Astrocyte (in vitro differentiated cells and primary cell): ENCODE data around the gene ZNF226. TPM values are rescaled to one million over a fixed set of nuclear protein-coding genes. Genes with fewer than 3 reads are reported as not detected.
A peak's percentile ranks its signal among the peaks of the same experiment; 100 is the strongest.

Experiments used
- DNase-seq: peaks from one replicate; pipeline ENCODE4 v3.0.0-alpha.2; 2010; ENCODE audit warnings: low read depth
- FAIRE-seq: peaks from 2 replicates; lab custom pipeline; 2011; peaks lifted over from hg19 to GRCh38; lab: Jason Lieb, UNC
- H2AFZ ChIP-seq: 2 replicates; pipeline ENCODE4 v1.6.0; 2012; ENCODE audit warnings: low read depth, low read length, inconsistent platforms
- H3K27ac ChIP-seq: 2 replicates; pipeline ENCODE4 v1.5.1; 2011; ENCODE audit warnings: low read depth, low read length, inconsistent platforms
- H3K27me3 ChIP-seq: 2 replicates; pipeline ENCODE4 v1.6.0; 2011; ENCODE audit warnings: low read length, inconsistent platforms; ENCODE audit not compliant: insufficient read depth
- H3K36me3 ChIP-seq: 2 replicates; pipeline ENCODE4 v1.5.1; 2011; ENCODE audit warnings: low read length, inconsistent platforms; ENCODE audit not compliant: insufficient read depth
- H3K4me1 ChIP-seq: 2 replicates; pipeline ENCODE4 v1.5.1; 2011; ENCODE audit warnings: low read length, inconsistent platforms; ENCODE audit not compliant: insufficient read depth
- H3K4me2 ChIP-seq: 2 replicates; pipeline ENCODE4 v1.6.0; 2012; ENCODE audit warnings: low read length, inconsistent platforms
- H3K4me3 ChIP-seq: 2 replicates; pipeline ENCODE4 v1.5.1; 2011; ENCODE audit warnings: low read depth, mild to moderate bottlenecking, low read length, inconsistent platforms; ENCODE audit not compliant: insufficient read depth
- H3K79me2 ChIP-seq: 2 replicates; pipeline ENCODE4 v1.6.0; 2012; ENCODE audit warnings: mild to moderate bottlenecking, low read length, inconsistent platforms; ENCODE audit not compliant: insufficient read depth
- H3K9ac ChIP-seq: 2 replicates; pipeline ENCODE4 v1.6.0; 2012; ENCODE audit warnings: mild to moderate bottlenecking, low read length, inconsistent platforms
- H3K9me3 ChIP-seq: 2 replicates; pipeline ENCODE4 v1.5.1; 2012; ENCODE audit warnings: low read depth, mild to moderate bottlenecking, low read length, inconsistent platforms; ENCODE audit not compliant: insufficient read depth
- H4K20me1 ChIP-seq: 2 replicates; pipeline ENCODE4 v1.6.0; 2012; ENCODE audit warnings: low read length, inconsistent platforms; ENCODE audit not compliant: insufficient read depth
- H3K27ac Mint-ChIP-seq: one replicate; pipeline ENCODE4 v1.8.0; 2021; ENCODE audit warnings: mild to moderate bottlenecking, mixed read lengths; ENCODE audit not compliant: unreplicated experiment
- H3K27me3 Mint-ChIP-seq: one replicate; pipeline ENCODE4 v1.8.0; 2021; ENCODE audit warnings: low read depth, mixed read lengths; ENCODE audit not compliant: unreplicated experiment
- H3K36me3 Mint-ChIP-seq: one replicate; pipeline ENCODE4 v1.8.0; 2021; ENCODE audit warnings: low read depth, mixed read lengths; ENCODE audit not compliant: unreplicated experiment
- H3K4me1 Mint-ChIP-seq: one replicate; pipeline ENCODE4 v1.8.0; 2021; ENCODE audit warnings: low read depth, mixed read lengths; ENCODE audit not compliant: unreplicated experiment
- H3K4me3 Mint-ChIP-seq: one replicate; pipeline ENCODE4 v1.8.0; 2021; ENCODE audit warnings: mild to moderate bottlenecking, moderate library complexity, mixed read lengths; ENCODE audit not compliant: unreplicated experiment
- H3K9me3 Mint-ChIP-seq: one replicate; pipeline ENCODE4 v1.8.0; 2021; ENCODE audit warnings: mild to moderate bottlenecking, mixed read lengths; ENCODE audit not compliant: unreplicated experiment
- EZH2 ChIP-seq: IDR thresholded peaks from 2 replicates; pipeline ENCODE4 v1.6.1; 2012; ENCODE audit warnings: mild to moderate bottlenecking, low read length, inconsistent platforms; ENCODE audit not compliant: insufficient read depth
- total RNA-seq: library from RNA; stranded (reverse); gene quantifications from 2 replicates; pipeline ENCODE4 v1.2.1, GENCODE V29; 2021
- TF ChIP-seq, protein P1 (sequence below): IDR thresholded peaks from 2 replicates; pipeline ENCODE4 v1.5.1; 2011; ENCODE audit warnings: low read depth, mild to moderate bottlenecking, inconsistent platforms, low read length, moderate library complexity; ENCODE audit not compliant: insufficient read depth

ZNF226 gene
- total RNA-seq, 1 donor from 2014 or later, result 24.4 TPM

DNA sequence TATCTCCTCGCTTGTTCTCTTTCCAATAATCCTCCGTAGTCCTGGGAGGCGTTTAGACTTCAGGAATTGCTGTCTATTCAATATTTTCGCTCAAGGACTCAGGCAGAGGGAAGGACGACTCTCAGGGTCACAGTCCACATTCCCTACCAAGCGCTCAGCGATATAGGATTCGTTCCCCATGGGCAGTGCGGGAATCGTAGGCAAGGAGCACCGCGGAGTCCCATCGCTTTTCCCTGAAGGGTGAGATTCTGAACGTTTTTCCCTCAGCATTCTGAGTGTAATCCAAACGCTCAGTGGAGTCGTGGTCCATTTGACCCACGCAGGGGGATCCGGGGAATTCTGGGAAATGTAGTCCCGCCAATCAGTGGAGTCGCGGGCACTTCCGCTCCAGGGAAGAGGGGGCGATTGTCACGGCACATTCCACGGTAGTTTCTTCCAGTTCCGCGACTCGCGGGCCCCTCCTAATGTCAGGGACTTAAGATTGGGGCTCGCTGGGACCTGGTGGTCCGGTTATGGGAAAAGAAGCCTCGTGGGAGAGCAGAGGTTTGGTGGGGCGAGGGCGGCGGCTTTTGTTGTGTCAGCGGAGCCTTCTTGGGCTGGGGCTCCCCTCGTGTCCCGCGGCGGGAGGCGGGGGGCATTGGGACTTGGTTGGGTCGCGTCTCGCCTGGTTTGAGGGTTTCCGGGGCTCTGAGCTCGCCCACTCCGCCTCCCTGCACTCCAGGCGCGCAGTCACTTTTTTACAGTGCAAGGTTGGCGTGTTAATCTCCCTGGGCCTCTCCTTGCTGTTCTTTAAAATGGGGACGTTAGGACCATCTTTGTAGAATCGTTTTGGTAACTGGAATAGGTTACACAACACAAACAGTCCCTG, 23.5 kb upstream of the ZNF226 start, which contains the start of gene ZNF234:
TSS of gene ZNF234 (plus strand) at position 364 of the 868 bp plus-strand sequence. CDS start 3,079 bp downstream, outside the sequence.
- Mint-ChIP-seq H3K36me3 (peaks cover 11% of the 10 kb centered on the region), H3K4me3 (peak within 1 kb of the TSS; percentile 95), H3K27me3 (no peaks in the 10 kb centered on the region), H3K9me3 (no peaks in the 10 kb centered on the region), H3K4me1 (peaks cover 4% of the 10 kb centered on the region), H3K27ac (peak within 1 kb of the TSS; percentile 78)
- no peaks in the 10 kb centered on the region for H3K27me3 ChIP-seq
- H3K9me3 ChIP-seq, result no peaks in the 10 kb centered on the region
- H3K4me1 ChIP-seq, result peaks cover 13% of the 10 kb centered on the region
- DNase-seq (peak; percentile 71), FAIRE-seq (peak; percentile 64)
- peak within 1 kb of the TSS; percentile 99 for H2AFZ ChIP-seq
- peak within 1 kb of the TSS; percentile 94 for H3K4me3 ChIP-seq
- peak within 1 kb of the TSS; percentile 63 for H3K27ac ChIP-seq
- peaks cover 17% of the 10 kb centered on the region for H3K79me2 ChIP-seq
- peak within 1 kb of the TSS; percentile 98 for H3K4me2 ChIP-seq
- peaks cover 5% of the 10 kb centered on the region for H3K36me3 ChIP-seq
- TF ChIP-seq, protein P1, sequence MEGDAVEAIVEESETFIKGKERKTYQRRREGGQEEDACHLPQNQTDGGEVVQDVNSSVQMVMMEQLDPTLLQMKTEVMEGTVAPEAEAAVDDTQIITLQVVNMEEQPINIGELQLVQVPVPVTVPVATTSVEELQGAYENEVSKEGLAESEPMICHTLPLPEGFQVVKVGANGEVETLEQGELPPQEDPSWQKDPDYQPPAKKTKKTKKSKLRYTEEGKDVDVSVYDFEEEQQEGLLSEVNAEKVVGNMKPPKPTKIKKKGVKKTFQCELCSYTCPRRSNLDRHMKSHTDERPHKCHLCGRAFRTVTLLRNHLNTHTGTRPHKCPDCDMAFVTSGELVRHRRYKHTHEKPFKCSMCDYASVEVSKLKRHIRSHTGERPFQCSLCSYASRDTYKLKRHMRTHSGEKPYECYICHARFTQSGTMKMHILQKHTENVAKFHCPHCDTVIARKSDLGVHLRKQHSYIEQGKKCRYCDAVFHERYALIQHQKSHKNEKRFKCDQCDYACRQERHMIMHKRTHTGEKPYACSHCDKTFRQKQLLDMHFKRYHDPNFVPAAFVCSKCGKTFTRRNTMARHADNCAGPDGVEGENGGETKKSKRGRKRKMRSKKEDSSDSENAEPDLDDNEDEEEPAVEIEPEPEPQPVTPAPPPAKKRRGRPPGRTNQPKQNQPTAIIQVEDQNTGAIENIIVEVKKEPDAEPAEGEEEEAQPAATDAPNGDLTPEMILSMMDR, result no peak
- H3K9ac ChIP-seq, result peak within 1 kb of the TSS; percentile 85
- no peaks in the 10 kb centered on the region for H4K20me1 ChIP-seq

DNA sequence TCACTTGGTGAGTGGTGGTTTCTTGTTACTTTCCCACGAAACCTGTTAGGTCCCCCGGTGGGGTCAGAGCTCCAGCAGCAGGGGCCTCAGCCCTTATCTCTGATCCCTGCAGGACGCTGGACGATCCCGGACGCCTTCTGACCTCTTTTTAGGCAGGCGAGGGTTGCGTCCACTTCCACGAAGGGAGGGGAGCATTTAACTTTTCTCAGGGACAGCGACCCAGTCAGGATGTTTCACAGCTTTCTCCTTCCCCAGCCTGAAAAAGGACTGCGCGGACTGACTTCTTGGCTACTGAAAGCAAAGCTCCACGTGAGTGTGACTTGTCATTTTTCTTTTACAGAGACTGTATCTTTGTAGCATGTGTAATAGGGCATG, 22.9 kb upstream of the ZNF226 start:
- H3K27ac Mint-ChIP-seq, result peak overlapping the region; percentile 78
- no peak for FAIRE-seq

More for the DNA sequence above, 22.9 kb upstream of the ZNF226 start:
- H3K36me3 Mint-ChIP-seq, result peaks cover 11% of the 10 kb centered on the region
- H3K4me1 Mint-ChIP-seq, result peaks cover 4% of the 10 kb centered on the region
- H3K79me2 ChIP-seq, result peaks cover 17% of the 10 kb centered on the region
- peaks cover 13% of the 10 kb centered on the region for H3K4me1 ChIP-seq
- H3K4me3 ChIP-seq, result peak overlapping the region; percentile 94
- H3K4me2 ChIP-seq, result peak overlapping the region; percentile 98
- TF ChIP-seq, protein P1, result no peak
- no peak for TF ChIP-seq EZH2
- H3K9me3 Mint-ChIP-seq, result no peaks in the 10 kb centered on the region
- no peaks in the 10 kb centered on the region for H3K27me3 Mint-ChIP-seq
- H3K27me3 ChIP-seq, result no peaks in the 10 kb centered on the region
- no peaks in the 10 kb centered on the region for H4K20me1 ChIP-seq
- H3K27ac ChIP-seq, result no peak overlapping the region
- H3K36me3 ChIP-seq, result peaks cover 5% of the 10 kb centered on the region
- H3K9ac ChIP-seq, result peak overlapping the region; percentile 85
- H2AFZ ChIP-seq, result peak overlapping the region; percentile 99
- DNase-seq, result peak; percentile 26
- peak overlapping the region; percentile 95 for H3K4me3 Mint-ChIP-seq
- no peaks in the 10 kb centered on the region for H3K9me3 ChIP-seq
